ENCODE results near the gene AP1G2. TPM values are rescaled to one million over a fixed set of nuclear protein-coding genes. Genes with fewer than 3 reads are reported as not detected.

The AP1G2 gene
- total and polyA plus RNA-seq, 2 of the 13 experiments (the other 11 are each of a cell fraction or from before 2014, with no cell fraction given), result 96.9 to 611 TPM

DNA sequence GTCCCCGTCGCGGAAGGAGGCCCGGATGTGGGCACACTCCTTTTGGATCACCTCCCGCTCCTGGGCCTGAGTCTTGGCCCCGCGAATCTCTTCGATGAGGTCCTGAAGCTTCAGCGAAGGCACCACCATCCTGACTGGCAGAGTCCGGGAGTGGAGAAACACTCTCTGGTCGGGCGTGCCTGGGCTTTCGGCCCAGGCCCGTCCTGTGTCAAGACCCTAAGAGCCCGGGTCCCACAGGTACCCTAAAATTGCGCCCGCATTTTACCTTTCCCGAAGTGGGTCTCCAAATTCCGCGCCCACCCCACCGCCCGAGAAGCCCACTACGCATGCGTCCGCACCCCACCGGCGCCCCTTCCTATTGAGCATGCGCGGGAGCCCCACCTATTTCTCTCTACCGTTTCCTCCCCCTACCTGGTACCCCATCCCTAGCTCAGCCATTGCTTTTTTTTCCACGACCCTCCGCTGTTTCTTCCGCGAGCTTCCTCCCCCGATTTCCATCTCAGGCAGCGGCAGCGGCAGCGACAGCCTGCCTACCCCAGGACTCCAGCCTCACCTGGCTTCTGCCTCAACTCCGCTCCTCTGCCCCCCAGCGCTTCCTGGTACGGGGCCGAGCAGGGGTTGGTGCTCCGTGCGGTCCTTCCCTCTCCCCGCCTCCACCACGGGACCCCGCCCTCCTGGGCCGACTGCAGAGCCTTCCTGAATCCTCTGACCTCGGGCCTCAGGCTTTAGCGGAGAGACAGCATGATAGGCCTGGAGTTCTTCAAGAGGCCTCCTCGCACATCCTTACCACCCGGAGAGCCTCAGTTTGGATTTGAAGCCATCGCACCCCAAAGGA is at the start of gene AP1G2 (continued):
- peak; percentile 100 for TF ChIP-seq ZNF567 (CRISPR knock-in tag; IDR thresholded peaks at IDR 0.05; ENCODE audit: borderline replicate concordance)
- TF ChIP-seq CENPX (CRISPR knock-in tag; IDR thresholded peaks at IDR 0.05), result no peak
- peak; percentile 72; the same call in 1 of the 2 replicates for TF ChIP-seq HDAC2 (CRISPR knock-in tag; IDR thresholded peaks at IDR 0.05)
- TF ChIP-seq, protein P1, sequence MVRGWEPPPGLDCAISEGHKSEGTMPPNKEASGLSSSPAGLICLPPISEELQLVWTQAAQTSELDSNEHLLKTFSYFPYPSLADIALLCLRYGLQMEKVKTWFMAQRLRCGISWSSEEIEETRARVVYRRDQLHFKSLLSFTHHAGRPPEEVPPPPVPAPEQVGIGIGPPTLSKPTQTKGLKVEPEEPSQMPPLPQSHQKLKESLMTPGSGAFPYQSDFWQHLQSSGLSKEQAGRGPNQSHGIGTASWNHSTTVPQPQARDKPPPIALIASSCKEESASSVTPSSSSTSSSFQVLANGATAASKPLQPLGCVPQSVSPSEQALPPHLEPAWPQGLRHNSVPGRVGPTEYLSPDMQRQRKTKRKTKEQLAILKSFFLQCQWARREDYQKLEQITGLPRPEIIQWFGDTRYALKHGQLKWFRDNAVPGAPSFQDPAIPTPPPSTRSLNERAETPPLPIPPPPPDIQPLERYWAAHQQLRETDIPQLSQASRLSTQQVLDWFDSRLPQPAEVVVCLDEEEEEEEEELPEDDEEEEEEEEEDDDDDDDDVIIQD (CRISPR knock-in tag; IDR thresholded peaks at IDR 0.05; ENCODE audit: low read depth), result peak; percentile 85
- TF ChIP-seq ARNT (IDR thresholded peaks at IDR 0.05), result no peak
- TF ChIP-seq, protein P2, sequence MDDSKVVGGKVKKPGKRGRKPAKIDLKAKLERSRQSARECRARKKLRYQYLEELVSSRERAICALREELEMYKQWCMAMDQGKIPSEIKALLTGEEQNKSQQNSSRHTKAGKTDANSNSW (CRISPR knock-in tag; IDR thresholded peaks at IDR 0.05; ENCODE audit: borderline replicate concordance), result peak; percentile 36; the same call in 1 of the 2 replicates
- no peak for TF ChIP-seq ZFP36 (IDR thresholded peaks at IDR 0.05; ENCODE audit: borderline replicate concordance, low read depth, low read length, partially characterized antibody)
- TF ChIP-seq ZC3H13 (CRISPR knock-in tag; IDR thresholded peaks at IDR 0.05), result peak; percentile 98; the same call in 1 of the 2 replicates
- TF ChIP-seq JARID2 (CRISPR knock-in tag; IDR thresholded peaks at IDR 0.05; ENCODE audit: insufficient replicate concordance), result no peak
- TF ChIP-seq ZNF17 (CRISPR knock-in tag; IDR thresholded peaks at IDR 0.05), result no peak
- TF ChIP-seq ZNF761 (CRISPR knock-in tag; conservative IDR thresholded peaks at IDR 0.05), result peak; percentile 93; the same call in 1 of the 2 replicates
- TF ChIP-seq ZNF496 (CRISPR knock-in tag; IDR thresholded peaks at IDR 0.05; ENCODE audit: insufficient replicate concordance), result no peak
- peak; percentile 94 for TF ChIP-seq GTF3A (CRISPR knock-in tag; conservative IDR thresholded peaks at IDR 0.05)
- TF ChIP-seq, protein P3, sequence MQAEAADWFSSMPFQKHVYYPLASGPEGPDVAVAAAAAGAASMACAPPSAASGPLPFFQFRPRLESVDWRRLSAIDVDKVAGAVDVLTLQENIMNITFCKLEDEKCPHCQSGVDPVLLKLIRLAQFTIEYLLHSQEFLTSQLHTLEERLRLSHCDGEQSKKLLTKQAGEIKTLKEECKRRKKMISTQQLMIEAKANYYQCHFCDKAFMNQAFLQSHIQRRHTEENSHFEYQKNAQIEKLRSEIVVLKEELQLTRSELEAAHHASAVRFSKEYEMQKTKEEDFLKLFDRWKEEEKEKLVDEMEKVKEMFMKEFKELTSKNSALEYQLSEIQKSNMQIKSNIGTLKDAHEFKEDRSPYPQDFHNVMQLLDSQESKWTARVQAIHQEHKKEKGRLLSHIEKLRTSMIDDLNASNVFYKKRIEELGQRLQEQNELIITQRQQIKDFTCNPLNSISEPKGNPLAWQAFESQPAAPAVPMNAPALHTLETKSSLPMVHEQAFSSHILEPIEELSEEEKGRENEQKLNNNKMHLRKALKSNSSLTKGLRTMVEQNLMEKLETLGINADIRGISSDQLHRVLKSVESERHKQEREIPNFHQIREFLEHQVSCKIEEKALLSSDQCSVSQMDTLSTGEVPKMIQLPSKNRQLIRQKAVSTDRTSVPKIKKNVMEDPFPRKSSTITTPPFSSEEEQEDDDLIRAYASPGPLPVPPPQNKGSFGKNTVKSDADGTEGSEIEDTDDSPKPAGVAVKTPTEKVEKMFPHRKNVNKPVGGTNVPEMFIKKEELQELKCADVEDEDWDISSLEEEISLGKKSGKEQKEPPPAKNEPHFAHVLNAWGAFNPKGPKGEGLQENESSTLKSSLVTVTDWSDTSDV (CRISPR knock-in tag; IDR thresholded peaks at IDR 0.05), result no peak; the same call in 1 of the 2 replicates
- no peak for TF ChIP-seq AKAP8 (CRISPR knock-in tag; IDR thresholded peaks at IDR 0.05)
- TF ChIP-seq, protein P4, sequence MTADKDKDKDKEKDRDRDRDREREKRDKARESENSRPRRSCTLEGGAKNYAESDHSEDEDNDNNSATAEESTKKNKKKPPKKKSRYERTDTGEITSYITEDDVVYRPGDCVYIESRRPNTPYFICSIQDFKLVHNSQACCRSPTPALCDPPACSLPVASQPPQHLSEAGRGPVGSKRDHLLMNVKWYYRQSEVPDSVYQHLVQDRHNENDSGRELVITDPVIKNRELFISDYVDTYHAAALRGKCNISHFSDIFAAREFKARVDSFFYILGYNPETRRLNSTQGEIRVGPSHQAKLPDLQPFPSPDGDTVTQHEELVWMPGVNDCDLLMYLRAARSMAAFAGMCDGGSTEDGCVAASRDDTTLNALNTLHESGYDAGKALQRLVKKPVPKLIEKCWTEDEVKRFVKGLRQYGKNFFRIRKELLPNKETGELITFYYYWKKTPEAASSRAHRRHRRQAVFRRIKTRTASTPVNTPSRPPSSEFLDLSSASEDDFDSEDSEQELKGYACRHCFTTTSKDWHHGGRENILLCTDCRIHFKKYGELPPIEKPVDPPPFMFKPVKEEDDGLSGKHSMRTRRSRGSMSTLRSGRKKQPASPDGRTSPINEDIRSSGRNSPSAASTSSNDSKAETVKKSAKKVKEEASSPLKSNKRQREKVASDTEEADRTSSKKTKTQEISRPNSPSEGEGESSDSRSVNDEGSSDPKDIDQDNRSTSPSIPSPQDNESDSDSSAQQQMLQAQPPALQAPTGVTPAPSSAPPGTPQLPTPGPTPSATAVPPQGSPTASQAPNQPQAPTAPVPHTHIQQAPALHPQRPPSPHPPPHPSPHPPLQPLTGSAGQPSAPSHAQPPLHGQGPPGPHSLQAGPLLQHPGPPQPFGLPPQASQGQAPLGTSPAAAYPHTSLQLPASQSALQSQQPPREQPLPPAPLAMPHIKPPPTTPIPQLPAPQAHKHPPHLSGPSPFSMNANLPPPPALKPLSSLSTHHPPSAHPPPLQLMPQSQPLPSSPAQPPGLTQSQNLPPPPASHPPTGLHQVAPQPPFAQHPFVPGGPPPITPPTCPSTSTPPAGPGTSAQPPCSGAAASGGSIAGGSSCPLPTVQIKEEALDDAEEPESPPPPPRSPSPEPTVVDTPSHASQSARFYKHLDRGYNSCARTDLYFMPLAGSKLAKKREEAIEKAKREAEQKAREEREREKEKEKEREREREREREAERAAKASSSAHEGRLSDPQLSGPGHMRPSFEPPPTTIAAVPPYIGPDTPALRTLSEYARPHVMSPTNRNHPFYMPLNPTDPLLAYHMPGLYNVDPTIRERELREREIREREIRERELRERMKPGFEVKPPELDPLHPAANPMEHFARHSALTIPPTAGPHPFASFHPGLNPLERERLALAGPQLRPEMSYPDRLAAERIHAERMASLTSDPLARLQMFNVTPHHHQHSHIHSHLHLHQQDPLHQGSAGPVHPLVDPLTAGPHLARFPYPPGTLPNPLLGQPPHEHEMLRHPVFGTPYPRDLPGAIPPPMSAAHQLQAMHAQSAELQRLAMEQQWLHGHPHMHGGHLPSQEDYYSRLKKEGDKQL (CRISPR knock-in tag; IDR thresholded peaks at IDR 0.05; ENCODE audit: low read depth), result no peak
- no peak for TF ChIP-seq MAX (IDR thresholded peaks at IDR 0.05)
- TF ChIP-seq ZNF549 (CRISPR knock-in tag; IDR thresholded peaks at IDR 0.05), result no peak
- peak; percentile 92 for TF ChIP-seq PITX1 (CRISPR knock-in tag; IDR thresholded peaks at IDR 0.05)
- TF ChIP-seq NFE2L2 (IDR thresholded peaks at IDR 0.05; ENCODE audit: low read length), result no peak
